A673 (cell line): ENCODE results near the gene CCDC87. TPM values are rescaled to one million over a fixed set of nuclear protein-coding genes. Genes with fewer than 3 reads are reported as not detected.

ENCODE experiments used
- BruUV-seq: library from RNA; stranded (reverse); fragments of 400-500 nt; replicated peaks from 2 replicates; lab custom pipeline; 2021; lab: Mats Ljungman, UMichigan
- CTCF ChIA-PET: fragments of 300-600 bp; sonication (Branson Sonifier 250); formaldehyde crosslinking; loops from one replicate; lab custom pipeline; 2022; ENCODE audit warnings: antibody characterized with exemption; lab: Charles Lee
- POLR2A ChIA-PET: fragments of 300-600 bp; sonication (Branson Sonifier 250); formaldehyde crosslinking; loops from one replicate; lab custom pipeline; 2022; ENCODE audit warnings: antibody characterized with exemption; ENCODE audit not compliant: low non-redundant PET; lab: Charles Lee
- DNase-seq: peaks from one replicate; pipeline ENCODE4 v3.0.0-alpha.2; 2015; ENCODE audit warnings: low spot score
- H3K27ac ChIP-seq: fragments of 200-600 bp; sonication (generic); 2 replicates; pipeline ENCODE4 v1.5.1; 2016; ENCODE audit warnings: mixed run types, low read depth, mild to moderate bottlenecking, mixed read lengths, antibody characterized with exemption, low read length; ENCODE audit not compliant: poor library complexity, severe bottlenecking
- H3K27me3 ChIP-seq: fragments of 200-600 bp; sonication (generic); replicated peaks from 2 replicates; pipeline ENCODE4 v1.6.1; 2017; ENCODE audit warnings: mixed run types, low read depth, mild to moderate bottlenecking, mixed read lengths, antibody characterized with exemption, low read length; ENCODE audit not compliant: insufficient read depth, poor library complexity
- H3K36me3 ChIP-seq: fragments of 200-600 bp; sonication (generic); 2 replicates; pipeline ENCODE4 v1.6.1; 2016; ENCODE audit warnings: mixed run types, mild to moderate bottlenecking, mixed read lengths, antibody characterized with exemption, low read length; ENCODE audit not compliant: insufficient read depth, poor library complexity, severe bottlenecking
- H3K4me1 ChIP-seq: fragments of 200-600 bp; sonication (generic); 2 replicates; pipeline ENCODE4 v1.6.1; 2017; ENCODE audit warnings: mixed run types, mild to moderate bottlenecking, mixed read lengths, antibody characterized with exemption, low read length; ENCODE audit not compliant: insufficient read depth, poor library complexity, severe bottlenecking
- H3K4me3 ChIP-seq: fragments of 200-600 bp; sonication (generic); 2 replicates; pipeline ENCODE4 v1.5.1; 2016; ENCODE audit warnings: low read depth, mixed run types, mild to moderate bottlenecking, mixed read lengths, low read length; ENCODE audit not compliant: poor library complexity, severe bottlenecking
- H3K9me3 ChIP-seq: fragments of 200-600 bp; sonication (generic); 2 replicates; pipeline ENCODE4 v1.6.1; 2016; ENCODE audit warnings: mixed run types, low read depth, mild to moderate bottlenecking, mixed read lengths, antibody characterized with exemption, low read length; ENCODE audit not compliant: poor library complexity, severe bottlenecking
- CTCF ChIP-seq: fragments of 300-800, 200-600 bp; sonication (generic); conservative IDR thresholded peaks from 2 replicates; pipeline ENCODE4 v1.5.1; 2017; ENCODE audit warnings: low read depth, mild to moderate bottlenecking, antibody characterized with exemption, low read length, moderate library complexity, mixed read lengths
- EZH2 ChIP-seq: fragments of 200-600 bp; sonication (generic); IDR thresholded peaks from 2 replicates; pipeline ENCODE4 v1.6.1; 2017; ENCODE audit warnings: borderline replicate concordance, low read depth, mild to moderate bottlenecking, mixed read lengths, antibody characterized with exemption, low read length; ENCODE audit not compliant: poor library complexity, severe bottlenecking
- intact Hi-C: fragments of 100-400 bp; cut with micrococcal nuclease; formaldehyde crosslinking; loops from one replicate; pipeline ENCODE4 v1.10.0; 2022; ENCODE audit not compliant: unreplicated experiment
- total RNA-seq: library from RNA; stranded (reverse); gene quantifications from 2 replicates; pipeline ENCODE4 v1.2.3, GENCODE V29; 2021

The CCDC87 gene
- total RNA-seq, 1 experiment from 2014 or later = 0.90 TPM

- H3K9me3 ChIP-seq = no peaks in the 10 kb centered on the region
- H3K4me3 ChIP-seq = no peak overlapping the region
- no peaks in the 10 kb centered on the region for H3K27me3 ChIP-seq
- no peak for DNase-seq
- CTCF ChIA-PET = no interaction called here
- no TSS peak for BruUV-seq
- TF ChIP-seq CTCF (no peak), EZH2 (no peak)
- H3K4me1 ChIP-seq = peaks cover 13% of the 10 kb centered on the region
- H3K27ac ChIP-seq = no peak overlapping the region
- intact Hi-C loops = no loop called here
- H3K36me3 ChIP-seq = peaks cover 89% of the 10 kb centered on the region
- POLR2A ChIA-PET = interaction anchor here (0.6 kb wide), 1 partner anchor 54 kb away, joined by 5 read pairs; the partner anchor contains the start of gene RBM4B
Observed at GRCh38 chr11:66624450-66624849, 31.6 kb upstream of the CCDC87 start.

- CTCF ChIA-PET = interaction anchor here (0.6 kb wide), 1 partner anchor 908 kb away, joined by 8 read pairs; no protein-coding TSS in a partner anchor
- Histone ChIP-seq H3K27me3 (no peaks in the 10 kb centered on the region), H3K4me1 (peaks cover 22% of the 10 kb centered on the region), H3K36me3 (peaks cover 55% of the 10 kb centered on the region), H3K4me3 (peak overlapping the region; percentile 80), H3K27ac (peak overlapping the region; percentile 94), H3K9me3 (no peaks in the 10 kb centered on the region)
- peak; percentile 55 for DNase-seq
- no peak for TF ChIP-seq CTCF
- TF ChIP-seq EZH2 = no peak
- no TSS peak for BruUV-seq
- POLR2A ChIA-PET = interaction anchor here (0.5 kb wide), 1 partner anchor 12 kb away, joined by 8 read pairs; no protein-coding TSS in a partner anchor
- intact Hi-C loops = no loop called here
Observed at GRCh38 chr11:66619080-66619554, 26.3 kb upstream of the CCDC87 start.

- H3K27ac ChIP-seq = peak overlapping the region; percentile 94
- ChIA-PET CTCF (no interaction called here), POLR2A (interaction anchor here (0.5 kb wide), 1 partner anchor 24 kb away, joined by 4 read pairs; no protein-coding TSS in a partner anchor)
- intact Hi-C loops = loop anchor here (2.0 kb wide), 1 partner anchor 22 kb away; the partner anchor contains the start of gene RBM4
- TF ChIP-seq EZH2 (no peak), CTCF (no peak)
- no TSS peak for BruUV-seq
- H3K4me1 ChIP-seq = peaks cover 22% of the 10 kb centered on the region
- peaks cover 37% of the 10 kb centered on the region for H3K36me3 ChIP-seq
- DNase-seq = no peak
- peak overlapping the region; percentile 80 for H3K4me3 ChIP-seq
- no peaks in the 10 kb centered on the region for H3K27me3 ChIP-seq
- no peaks in the 10 kb centered on the region for H3K9me3 ChIP-seq
Observed at GRCh38 chr11:66617155-66617834, 24.4 kb upstream of the CCDC87 start.
